Measurements from ENCODE around the gene TMEM178B.

TMEM178B gene

DNA sequence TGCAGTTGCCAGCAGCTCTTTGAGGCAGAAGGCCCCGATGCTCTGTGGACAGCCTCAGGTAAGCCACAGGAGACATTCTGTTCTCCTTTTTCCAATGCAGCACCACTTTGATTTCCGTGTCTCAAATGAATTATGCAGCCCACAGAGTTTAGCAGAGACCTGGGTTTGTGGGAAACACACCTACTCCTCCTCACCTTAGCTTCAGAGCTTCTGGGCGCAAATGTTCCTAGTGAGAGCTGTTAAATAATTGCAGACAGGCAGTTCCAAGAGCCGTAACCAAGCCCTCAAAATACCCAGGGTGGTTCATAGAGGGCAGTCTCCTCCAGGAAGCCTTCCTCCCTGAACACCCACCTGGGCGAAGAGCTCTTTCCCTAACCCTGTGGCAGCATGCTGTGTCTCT lies 408.1 kb downstream of the TMEM178B start:
- no peak for DNase-seq

DNA sequence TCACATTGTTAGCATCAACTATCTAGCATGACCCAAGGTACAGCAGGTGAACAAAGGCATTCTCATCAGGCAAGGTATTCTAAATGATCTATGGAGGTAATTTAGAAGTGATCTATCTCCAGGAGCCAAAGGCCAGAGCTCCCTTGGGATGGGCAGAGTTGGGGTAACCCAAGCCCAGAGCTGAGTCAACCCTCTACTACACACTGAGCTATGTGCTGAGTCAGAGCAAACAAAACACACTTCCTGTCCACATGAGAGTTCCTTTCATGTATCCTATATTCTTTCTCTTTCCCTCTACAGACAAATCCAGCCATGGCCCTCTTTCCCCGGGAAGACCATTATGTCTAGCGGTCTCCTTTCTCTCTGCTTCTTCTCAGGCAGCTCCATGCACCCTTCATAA lies 409.2 kb downstream of the TMEM178B start:
- peak in 1 of 5 donors; percentile 14 for DNase-seq

DNA sequence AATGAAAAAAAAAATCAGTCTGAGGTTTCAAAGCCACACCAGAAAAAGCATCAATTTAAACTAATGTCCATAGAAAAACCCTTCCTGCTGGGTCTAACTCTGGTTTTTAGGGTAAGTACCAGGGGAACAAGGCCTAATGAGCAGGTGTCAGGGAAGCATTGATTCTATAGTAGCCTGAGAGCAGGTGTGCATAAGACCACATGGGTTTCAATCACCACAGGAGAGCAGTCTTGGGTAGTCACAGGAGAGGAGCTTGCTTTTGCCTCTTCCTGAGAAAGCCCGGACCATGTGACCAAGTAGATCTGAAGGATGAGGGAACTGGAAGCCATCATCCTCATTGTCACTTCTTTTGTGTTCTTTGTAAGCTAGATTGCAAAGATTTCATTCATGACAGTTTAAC lies 411.0 kb downstream of the TMEM178B start:
- no peak for DNase-seq

DNA sequence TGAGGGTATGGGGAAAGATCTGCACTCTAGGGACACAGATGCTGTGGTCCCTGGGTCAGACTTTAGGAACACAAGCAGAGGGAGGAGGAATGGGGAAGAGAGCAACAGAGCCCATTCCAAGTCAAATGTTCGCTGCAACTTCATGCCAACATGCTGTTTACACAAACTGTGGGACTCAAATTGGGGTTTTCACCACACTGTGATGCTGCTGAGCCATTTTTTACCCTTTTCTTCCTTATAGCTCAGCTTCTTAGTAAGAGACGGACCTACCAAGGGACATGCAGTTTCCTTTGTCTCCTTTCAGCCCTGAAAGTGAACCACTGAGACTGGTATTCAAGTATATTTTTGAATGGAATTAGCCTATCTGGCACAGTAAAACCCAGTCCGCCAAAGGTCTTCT lies 413.1 kb downstream of the TMEM178B start:
- no peak for DNase-seq

DNA sequence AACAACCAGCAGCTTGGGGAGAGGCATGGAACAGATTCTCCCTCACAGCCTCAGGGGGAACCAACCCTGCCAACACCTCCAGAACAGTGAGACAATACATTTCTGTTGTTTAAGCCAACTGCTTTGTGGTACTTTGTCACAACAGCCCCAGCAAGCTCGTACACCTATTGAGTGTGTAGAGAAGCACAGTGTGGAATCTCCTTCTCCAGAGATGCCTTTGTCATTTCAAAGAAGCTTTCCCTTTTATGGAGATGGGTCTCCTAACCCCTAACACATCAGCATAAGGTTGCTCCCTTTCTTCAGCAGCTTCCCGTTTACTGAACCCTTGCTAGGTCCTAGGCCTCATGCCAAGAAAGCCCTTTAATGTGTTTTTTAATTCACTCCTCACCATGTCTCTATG lies 416.6 kb downstream of the TMEM178B start:
- no peak for DNase-seq

DNA sequence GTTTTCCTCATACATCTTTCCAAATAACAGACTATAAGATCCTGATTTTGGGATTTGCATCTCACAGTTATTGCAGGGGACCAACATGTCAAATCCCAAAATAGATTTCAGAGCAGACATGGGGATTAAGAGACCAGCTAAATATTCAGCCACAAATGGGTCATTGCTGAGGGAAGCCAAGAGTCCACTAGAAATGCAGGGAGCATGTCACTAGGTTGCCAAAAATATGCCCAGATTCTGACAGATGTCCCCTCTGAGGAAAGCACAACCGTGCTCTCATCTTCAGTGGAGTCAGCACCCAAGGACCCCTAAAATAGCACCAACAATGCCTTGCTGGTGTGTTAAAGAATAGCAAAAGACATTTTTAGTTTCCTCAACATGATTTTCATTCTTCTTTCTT lies 421.2 kb downstream of the TMEM178B start:
- no peak for DNase-seq

DNA sequence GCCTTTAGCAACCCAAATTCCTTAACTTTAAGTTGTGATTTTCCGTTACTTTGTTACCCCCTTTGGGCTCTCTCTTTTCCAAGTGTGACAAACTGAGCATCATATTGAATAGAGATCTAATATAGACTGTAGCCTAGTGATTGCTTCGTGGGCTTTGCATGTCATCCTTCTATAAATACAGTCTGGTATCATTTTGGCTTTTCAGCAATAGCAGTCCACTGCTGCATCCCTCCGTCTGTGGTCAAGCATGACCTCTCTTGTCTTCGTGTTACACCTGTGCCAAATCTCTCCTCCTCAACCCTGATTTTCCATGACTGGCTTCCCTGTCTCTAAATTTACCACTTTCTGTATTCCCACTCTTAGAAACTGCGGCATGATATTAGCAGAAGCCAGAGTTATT lies 423.5 kb downstream of the TMEM178B start:
- no peak for DNase-seq

DNA sequence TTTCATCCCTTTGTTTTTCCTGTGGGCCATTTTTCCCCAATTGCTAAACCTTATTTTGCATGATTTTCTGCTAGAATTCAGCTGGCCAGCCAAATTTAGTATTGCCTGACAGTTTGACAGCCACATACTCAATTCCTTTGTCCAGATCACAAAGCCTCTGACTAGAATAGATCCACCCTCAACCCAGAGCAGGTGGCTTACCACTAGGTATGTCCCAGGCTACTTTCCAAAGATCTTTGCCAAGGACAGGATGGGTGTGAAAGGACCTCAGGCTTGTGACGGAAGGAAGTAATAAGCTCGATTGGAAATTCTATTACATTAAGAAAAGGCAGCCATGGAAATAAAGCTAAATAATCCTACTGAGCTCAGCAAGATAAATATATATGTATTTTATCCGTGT lies 426.7 kb downstream of the TMEM178B start:
- DNase-seq = no peak

DNA sequence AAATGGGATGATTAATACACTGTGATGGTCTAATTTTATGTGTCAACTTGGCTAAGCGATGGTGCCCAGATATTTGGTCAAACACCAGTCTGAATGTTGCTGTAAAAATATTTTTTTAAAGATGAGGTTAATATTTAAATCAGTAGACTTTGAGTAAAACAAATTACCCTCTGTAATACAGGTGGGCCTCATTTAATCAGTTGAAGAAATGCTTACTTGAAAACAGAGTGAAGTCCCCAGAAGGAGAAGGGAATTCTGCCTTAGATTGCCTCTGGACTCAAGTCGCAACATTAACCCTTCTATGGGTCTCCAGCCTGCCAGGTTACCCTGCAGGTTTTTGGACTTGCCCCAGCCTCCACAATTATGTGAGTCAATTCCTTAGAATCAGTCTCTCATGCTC lies 427.6 kb downstream of the TMEM178B start:
- no peak for DNase-seq

DNA sequence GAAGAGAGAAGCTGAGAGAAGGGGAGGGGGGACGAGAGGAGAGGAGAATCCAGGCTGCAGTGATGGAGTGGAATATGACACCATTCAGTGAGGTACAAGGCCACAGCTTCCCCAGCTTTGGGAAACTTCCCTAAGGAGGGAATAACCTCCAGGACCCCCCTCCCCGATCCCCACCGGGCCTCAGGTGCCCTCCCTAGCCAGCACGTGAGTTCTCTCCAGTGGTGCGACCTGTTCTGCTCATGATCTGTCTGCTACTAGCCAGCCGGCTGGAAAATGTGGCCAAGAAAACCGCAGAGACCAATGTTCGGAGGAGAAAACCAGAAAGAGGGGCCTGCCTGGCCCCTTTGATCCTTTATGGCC lies 437.4 kb downstream of the TMEM178B start:
- DNase-seq = no peak

DNA sequence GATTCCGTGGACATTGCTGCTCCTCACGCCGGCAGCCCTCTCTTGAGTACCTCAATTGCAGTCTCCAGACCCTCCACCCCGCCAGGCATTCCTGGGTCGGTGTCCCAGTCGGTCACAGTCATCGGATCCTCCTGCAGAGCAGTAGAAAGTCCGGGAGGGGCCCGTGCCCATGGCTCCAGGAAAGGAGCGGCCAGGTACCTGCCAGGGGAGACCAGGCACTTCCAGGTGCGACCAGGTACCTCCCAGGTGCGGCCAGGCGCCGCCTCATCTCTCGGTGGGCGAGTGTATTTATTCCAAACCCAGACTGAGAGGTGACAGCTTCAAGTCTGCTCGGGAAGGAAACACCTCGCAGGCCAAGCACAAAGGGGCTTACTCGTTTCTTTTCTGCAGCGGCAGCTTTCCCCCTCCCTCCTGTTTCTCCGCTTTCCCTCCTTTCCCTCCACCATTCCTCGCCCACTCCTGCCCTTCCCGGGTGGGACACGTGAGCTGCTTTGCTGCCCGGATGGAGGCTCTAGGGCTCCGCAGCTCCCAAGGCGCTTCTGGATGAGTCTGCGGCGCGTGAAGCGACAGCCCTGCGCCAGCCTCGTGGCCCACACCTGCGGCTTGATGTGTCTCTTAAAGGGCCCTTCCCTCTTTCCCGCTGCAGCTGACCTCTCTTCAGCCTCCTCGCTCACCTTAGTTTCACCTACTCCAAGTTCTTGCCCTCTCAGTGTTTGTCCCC lies 438.0 kb downstream of the TMEM178B start:
- no peak for DNase-seq

DNA sequence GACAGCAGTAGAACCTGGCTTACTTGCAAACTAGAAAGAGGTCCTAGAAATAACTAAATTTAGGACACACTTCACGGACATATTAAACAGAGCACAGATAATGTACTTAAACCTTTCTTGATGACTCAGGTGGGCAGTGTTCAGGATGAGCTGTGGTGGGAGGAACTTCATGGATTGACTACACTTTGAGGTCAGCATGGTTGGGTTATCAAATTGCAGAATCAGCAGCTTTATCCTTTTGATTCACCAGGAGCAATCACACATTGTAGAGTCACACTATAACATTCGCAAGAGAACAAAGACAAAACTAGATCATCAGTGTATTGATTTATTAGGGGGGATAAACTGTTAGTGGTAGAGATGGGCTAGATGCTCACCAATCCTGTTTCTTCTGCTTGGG lies 438.7 kb downstream of the TMEM178B start:
- peak in 1 of 5 donors; percentile 5 for DNase-seq

DNA sequence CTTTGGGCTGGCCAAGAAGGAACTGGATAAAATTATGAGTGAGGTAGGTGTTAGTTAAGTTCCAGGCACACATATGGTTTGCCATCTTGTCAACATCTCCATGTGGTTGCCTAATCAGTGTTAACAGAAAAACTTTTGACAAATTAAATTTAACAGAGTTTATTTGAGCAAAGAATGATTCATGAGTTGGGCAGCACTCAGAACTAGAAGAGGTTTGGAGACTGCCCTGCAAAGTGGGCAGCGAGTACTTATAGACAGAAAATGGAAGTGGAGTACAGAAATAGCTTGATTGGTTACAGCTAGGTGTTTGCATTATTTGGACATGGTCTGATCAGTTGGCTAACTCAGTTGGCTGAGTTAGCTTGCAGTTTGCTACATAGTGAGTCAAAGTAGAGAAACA lies 439.9 kb downstream of the TMEM178B start:
- DNase-seq = no peak

DNA sequence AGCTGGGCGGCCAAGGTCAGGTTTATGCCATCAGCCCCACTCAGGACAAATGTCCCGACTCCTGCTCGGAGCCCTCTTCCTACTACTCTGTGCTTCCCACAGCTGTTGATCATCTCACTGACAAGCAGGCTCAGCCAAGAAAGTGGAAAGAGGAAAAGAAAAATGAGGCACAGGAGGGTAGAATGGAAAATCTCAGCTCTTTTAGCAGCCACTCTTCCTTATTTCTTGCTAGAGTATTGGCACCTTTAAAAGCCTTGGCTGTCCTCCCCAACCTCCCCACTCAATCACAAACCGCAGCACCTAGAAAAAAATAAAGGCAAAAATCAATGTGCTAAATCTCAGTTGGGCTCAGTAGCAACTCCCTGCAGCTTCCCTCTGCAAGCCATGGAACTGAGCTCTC lies 442.1 kb downstream of the TMEM178B start:
- no peak for DNase-seq

DNA sequence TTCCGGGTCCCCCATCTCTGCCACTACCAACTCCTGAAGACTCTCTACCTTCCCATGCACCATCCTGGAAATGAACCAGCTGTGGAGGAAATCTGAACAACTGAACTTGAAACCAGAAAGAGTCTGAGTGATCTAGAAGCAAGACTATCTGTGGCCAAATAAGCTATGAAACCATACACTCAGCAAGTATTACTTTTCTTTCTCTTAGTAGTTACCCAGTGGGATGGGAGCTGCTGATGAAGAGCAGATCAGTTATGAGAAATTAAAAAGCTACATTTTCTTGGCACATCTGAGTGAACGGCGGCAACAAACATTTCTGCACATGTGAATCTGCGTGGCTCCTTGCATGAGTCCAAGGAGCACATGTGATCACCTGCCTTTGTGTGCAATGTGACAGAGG lies 445.8 kb downstream of the TMEM178B start:
- DNase-seq = no peak

DNA sequence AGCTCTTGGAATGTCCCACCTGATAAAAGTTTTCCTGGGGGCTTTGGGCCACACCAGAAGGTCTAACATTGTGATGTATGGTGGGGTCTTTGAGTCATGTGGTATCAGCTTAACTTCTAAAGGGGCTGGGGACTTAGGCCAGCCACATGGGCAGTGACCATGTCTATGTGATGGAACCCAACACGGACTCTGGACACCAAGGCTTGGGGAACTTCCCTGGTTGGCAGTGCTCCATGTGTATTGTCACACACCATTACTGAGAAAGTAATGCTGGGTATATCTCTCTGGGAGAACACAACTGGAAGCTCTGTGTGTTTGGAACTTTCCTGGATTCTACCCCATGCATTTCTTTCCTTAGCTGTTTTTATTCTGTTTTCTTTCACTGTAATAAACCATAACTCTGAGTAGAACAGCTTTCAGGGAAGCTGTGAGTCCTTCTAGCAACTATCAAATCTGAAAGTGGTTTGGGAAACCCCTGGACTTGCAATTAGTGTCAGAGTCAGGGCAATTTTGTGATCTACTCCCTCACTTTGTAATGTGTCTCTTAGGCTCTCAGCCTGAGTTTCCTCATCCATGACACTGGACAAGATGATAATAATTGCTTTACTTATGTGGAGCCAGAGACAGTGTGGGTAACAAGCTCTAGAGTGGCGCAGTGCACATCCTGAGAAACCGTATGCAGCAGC lies 448.9 kb downstream of the TMEM178B start:
- no peak for DNase-seq

DNA sequence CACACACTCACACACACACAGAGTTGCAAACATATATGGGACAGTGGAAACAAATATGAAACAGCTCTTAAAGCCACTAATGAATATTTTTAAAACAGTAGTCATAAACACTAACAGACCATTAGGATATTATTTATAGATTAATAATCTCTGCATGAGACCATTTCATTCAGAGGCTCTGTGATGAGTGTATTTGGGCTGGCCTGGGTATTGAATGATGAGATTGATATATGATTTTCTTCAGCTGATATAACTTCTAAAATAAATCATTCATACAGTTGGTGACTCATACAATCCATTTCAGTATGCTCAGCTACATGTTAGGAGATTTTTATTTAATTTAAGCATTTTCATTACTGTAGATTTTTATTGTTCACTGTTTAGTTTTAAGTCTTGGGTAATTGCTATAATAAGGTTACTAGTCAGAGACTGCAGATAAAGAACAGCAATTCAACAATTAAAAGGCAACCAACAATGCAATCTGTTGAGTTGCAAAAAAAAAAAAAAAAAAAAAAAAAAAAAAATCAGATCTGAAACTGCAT lies 452.2 kb downstream of the TMEM178B start:
- DNase-seq = no peak

DNA sequence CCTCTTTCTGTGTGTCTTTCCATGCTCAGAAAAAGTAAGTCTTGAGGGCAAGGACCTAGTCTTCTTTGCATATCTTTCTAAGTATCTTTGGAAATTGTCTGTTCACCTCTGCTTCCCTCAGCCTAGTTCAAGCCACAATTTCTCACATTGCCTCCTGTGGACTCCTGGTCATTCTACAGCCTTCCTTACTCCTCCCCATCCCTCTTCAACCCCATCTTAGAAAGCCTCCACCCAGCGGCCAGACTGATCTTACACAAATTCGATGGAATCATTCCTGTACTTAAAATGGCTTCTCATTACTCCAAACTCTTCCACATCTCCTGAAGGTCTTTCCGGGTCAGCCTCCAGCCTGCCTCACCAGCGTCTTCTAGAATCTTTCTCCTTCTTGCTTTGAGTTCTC lies 453.2 kb downstream of the TMEM178B start:
- no peak for DNase-seq

DNA sequence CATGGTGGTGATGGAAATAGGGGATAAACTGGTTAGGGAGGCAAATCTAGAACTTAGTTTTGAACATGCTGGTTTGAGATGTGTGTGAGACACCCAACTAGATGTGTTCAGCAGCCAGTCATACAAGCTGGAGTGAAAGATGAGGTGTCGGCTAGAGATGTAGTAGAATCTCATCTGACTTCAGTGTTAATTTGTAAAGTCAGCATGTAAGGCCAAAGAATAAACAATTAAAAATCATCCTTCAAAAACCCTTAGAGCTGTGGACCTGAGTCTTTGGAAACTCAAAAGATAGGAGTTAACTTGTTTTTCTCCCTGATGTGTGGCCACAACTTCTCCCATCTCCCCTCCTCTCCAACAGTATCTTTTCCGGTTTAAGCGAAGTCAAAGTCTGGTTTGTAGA lies 454.5 kb downstream of the TMEM178B start:
- no peak for DNase-seq

Measured in T-helper 1 cell (primary cell).